ENCODE measurements around the gene MAN1A1. TPM values are rescaled to one million over a fixed set of nuclear protein-coding genes. Genes with fewer than 3 reads are reported as not detected.
A peak's percentile ranks its signal among the peaks of the same experiment; 100 is the strongest.

Gene MAN1A1
- total RNA-seq, 1 donor from 2014 or later: 269 TPM

DNA sequence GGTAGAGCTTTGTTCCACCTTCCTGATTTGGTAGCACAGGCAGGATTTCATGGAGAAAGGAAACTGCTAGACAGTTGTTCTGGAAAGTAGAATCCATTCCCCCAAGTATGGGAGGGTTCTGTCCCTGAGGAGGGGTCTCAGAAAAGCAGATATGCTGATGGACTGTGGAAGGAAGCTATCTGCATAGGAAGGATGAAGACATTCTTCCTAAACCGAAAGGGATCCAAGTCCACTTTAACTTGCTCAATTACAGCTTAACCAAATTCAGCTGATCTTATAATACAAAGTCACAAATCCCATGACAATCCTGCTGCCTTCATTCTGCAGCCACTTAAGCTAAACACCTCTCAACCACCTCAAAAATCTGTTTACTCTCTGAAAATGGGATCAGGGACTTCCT lies 2.6 kb downstream of the MAN1A1 start:
- no peak for DNase-seq (ENCODE audit: low read depth in 2 of 2)

DNA sequence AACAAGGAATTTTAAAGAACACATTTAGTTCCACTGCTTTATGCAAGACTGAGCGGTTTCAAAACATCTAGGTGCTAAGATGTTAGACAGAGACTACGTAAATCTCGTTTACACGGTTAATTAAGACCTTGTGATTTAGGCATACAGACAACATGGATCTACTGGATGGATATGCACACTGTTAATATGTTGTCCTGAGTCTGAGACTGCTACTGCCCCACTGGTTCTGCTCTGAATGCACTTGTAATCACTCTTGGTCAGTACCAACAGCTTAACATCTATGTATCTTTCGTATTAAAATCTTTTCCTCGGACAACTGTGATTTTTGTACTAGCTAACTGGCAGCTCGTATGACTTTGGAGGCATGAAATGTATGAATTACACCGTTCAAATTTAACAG lies 3.1 kb downstream of the MAN1A1 start:
- DNase-seq (ENCODE audit: low read depth in 2 of 2): peak in 1 of 2 donors; percentile 8

DNA sequence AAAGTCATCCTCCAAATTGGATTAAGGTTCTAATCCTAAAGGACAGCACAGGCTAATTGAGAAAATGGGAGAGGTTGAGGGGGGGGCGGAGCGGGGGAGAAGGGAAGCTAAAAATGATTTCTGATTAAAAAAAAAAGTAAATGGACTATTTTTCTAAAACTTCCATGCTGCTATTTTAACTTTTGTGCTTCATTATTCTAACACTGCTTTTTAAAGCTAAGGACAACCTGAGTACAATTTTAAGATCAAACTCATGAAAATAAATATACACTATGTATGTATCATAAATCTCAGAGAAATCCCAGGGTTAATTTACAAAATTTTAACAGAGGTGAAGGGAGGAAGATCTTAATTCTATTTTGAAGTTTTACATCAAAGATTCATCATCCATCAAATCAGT lies 4.4 kb downstream of the MAN1A1 start:
- no peak for DNase-seq (ENCODE audit: low read depth in 2 of 2)

DNA sequence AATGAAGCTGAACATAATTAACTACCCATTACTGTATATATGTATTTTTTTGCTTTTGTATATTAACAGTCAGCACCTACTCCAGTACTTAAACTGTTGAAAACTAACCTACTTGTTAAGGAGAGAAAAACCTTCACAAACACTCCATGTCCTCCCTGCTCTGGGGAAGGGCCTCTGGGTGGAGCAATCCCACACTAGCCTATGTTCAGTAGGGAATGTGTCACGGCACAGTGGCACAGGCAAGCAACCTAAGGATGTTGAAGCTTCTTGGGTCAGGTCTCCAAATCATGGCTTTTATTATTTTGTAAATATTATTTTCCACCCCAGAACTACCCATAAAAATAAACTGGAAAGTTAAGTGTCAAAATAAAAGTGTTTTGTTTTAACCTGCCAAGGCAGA lies 5.3 kb downstream of the MAN1A1 start:
- DNase-seq (ENCODE audit: low read depth in 2 of 2): peak in 1 of 2 donors; percentile 9

DNA sequence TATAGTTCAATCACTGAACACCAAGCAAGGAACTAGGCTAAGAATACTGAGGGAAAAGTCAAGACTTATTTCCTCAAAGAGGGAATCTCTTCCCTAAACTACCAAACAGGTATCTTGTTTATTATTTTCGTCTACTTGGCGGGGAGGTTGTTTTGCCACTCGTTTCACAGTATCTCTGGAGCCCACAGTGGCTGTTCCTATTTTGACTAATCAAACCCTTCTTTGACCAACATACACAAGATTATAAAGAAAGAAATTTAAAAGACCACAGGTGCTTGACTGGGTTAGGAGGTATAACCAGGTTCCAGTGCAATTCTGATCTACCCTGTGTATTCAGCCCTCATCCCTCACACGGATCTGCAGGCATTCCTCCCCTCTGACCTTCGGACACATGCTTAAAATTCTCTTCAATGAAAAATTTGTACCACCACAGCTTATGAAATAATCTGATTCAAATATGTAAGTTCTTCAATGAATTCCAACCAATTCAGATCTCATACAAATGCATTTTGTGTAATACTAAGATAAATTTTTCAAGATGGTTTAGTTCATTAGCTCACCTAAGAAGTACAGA lies 5.9 kb downstream of the MAN1A1 start:
- no peak for DNase-seq (ENCODE audit: low read depth in 2 of 2)

DNA sequence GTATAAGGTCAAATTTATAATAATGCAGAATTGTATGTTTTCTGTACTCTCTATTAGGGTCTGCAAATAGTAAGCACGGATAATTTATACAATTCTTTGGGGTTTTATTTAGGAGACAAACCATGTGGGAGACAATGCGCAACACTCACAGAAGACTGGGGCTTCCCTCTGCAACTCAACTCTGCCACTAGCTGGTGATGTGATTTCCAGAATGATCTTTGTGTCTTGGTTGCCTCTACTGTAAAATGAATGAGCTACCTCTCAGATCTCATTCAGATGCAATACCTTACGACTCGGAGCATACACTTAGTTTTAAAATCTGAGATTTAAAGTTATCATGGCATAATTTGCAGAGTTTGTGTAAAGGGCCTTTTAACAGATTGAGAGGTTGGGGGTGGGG lies 6.4 kb downstream of the MAN1A1 start:
- DNase-seq (ENCODE audit: low read depth in 2 of 2): no peak

DNA sequence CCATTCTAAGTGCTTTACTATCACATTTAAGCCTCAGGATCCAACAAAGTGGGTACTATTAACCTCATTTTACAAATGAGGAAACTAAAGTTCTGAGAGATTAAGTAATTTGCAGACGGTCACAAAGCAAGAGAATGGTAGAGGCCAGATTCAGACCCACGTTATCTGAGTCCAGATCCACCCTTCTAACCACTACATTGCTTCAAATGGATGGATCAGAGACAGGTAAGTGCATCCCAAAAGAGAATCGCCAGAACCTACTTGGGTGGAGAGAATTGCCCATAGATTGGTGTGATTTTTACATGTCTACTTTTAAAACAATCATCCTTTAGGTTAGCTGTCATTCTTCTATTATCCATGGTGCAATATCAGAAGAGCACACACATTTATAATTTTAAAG lies 7.1 kb downstream of the MAN1A1 start:
- DNase-seq (ENCODE audit: low read depth in 2 of 2): no peak

DNA sequence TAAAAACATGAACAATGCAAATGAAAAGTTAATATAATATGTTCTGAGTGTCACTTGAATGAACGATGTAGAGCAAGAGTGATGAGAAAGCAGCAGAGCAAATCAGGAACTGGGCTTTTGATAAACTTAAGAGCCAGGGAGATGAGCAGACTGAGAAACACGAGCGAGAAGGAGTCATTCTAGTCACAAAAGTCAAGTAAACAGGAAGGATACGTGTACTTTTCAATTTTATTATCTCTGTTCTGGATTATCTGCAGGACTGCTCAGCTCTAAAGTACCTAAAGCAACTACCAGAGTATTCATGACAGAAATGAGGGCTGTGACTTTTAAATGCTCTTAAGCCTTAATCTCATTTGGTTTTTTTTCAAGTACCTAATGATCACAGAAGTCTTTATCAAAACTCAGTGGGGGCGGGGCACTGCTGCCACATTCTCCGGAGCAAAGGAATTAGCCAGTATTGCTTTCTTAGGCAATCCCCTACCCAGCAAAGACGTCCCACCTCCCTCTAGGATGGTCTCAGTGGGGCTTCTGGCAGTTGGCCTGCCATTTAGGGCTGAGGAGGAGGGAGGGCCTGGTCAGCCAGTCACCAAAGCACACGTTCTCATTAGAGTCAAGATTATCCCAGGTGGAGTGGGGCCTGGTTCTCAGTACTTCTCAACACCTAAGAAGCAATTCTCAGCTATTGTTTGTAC lies 8.6 kb downstream of the MAN1A1 start:
- DNase-seq (ENCODE audit: low read depth in 2 of 2): no peak

DNA sequence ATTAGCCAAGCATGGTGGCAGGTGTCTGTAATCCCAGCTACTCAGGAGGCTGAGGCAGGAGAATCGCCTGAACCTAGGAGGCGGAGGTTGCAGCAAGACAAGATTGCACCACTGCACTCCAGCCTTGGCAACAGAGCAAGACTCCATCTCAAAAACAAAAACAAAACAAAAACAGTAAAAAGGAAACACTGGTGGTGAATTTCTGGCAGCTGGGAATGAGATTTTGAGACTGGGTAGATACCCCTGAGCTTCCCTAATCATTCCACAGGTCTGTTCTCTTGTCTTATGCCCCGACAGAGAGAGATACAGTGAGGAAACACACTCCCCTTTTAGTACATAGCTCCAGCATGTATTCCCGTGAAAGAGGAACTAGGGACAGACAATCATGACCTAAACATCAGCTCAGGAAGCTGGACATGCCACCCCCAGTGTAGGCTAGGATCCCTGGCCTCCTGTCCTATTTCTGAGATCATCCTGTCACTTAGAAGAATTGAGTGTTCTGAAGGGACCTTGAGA lies 9.6 kb downstream of the MAN1A1 start:
- no peak for DNase-seq (ENCODE audit: low read depth in 2 of 2)

DNA sequence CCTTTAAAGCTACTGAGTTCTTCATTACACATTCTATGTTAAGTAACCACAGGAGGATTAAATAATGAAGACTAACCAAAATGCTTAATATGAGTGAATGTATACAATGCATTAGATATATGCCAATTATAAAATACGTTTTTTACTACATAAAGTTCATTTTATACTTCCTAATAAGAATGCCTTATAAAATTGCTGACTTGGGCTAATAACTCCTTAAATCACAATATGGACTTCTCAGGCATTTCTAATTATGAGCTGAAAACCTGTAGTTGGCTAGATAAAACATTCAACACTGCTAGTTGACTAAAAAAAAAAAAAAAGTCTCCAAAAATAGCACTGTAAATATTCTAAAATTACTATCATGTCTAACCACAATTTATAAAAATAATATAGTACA lies 11.8 kb downstream of the MAN1A1 start:
- no peak for DNase-seq (ENCODE audit: low read depth in 2 of 2)

DNA sequence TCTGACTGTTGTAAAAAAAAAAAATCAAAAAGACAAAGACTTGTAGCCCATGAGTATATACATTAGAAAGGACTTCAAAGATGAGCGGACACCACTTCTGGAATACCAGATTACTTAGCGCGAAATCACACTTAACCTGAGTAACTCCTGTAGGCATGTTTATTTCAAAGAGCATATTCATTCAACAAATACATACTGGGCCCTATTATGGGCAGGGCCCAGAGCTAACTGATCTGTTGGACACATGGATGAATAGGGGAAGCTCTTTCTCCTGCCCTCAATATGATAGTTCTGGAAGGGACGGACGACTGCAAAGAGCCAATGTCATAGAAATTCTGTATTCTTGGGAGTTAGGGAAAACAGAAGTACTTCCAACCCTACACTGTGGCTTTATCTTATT lies 12.3 kb downstream of the MAN1A1 start:
- DNase-seq (ENCODE audit: low read depth in 2 of 2): no peak

DNA sequence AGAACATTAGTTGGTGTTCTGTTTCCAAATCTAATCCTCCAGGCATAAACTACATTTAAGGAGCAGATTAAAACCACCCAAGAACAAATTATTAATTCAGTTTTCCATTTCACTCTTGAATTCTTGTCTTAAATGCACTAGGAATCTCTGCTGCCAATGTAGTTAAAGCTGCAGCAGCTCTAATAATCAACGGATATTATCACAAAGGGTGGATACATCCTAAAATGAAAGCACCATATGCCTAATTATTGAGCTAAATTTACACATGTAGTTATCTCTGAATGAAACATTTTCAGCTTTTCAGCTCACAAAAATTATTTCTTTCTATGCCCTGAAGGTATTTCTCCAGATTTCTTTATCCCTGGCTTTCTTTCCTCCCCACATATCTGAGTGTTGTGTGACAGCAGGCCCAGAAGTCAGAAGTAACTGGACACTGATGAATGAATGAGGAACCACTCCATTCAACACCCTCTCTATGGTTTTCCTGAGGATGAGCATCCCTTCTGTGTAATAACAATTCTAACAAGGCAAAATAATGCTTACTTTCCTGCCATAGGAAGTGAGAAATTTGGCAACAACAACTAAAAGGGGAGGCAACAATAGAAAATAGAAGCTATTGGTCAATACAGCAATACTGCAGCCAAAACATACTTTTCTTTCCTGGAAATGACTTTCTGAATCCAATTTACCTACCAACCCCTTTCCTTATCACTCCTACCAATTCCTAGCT lies 14.9 kb downstream of the MAN1A1 start:
- DNase-seq (ENCODE audit: low read depth in 2 of 2): peak; percentile 70 to 90

DNA sequence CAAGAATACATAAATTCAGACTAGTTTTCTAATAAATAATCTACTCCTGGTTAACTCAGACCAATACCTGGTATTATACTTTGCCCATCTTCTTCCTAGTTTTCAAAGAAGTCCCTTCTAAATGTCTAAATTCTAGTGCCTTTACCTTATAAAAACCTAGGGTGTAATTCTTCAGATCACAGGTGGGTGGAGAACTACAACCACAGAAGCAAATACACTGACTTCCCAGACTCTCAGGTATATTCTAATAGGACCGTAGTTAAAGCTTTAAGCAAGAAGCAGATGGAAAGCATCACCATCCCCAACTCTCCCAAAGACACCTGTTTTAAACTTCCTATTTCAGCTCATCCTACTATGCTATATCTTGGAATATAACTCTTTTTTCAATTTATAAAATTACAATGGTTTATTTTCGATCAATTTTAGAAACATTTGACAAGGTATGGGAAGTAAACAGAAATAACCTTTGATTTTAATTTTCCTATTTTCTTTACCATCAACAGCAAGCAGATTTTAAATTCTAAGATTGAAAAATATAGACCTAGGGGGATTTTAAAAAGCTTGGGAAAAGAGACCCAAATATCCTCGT lies 15.8 kb downstream of the MAN1A1 start:
- DNase-seq (ENCODE audit: low read depth in 2 of 2): peak in 1 of 2 donors; percentile 43

DNA sequence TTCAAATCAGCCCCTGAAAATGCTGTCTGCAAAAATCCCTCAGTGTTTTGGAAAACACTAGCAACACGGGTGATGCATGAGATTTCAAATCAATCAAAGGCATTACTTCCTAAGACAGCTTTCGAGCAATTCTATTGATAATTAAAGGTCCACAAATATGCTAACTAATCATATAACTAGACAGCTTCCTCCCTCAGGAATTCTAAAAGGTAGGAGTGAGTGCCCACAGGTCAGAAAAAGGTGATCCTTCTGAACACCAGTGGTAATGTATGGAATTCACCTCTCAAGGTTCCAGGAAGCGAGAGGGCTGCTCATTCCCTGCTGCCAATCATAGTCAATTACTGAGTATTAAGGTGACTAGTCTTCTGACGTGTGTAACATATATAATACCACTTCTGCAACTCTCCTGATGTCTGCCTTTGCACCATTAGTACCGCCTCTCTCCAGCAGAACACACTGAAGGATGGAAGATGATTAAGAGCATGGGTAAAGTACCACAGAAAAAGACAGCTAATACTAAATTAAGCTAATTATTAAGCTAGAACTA lies 16.4 kb downstream of the MAN1A1 start:
- DNase-seq (ENCODE audit: low read depth in 2 of 2): no peak

DNA sequence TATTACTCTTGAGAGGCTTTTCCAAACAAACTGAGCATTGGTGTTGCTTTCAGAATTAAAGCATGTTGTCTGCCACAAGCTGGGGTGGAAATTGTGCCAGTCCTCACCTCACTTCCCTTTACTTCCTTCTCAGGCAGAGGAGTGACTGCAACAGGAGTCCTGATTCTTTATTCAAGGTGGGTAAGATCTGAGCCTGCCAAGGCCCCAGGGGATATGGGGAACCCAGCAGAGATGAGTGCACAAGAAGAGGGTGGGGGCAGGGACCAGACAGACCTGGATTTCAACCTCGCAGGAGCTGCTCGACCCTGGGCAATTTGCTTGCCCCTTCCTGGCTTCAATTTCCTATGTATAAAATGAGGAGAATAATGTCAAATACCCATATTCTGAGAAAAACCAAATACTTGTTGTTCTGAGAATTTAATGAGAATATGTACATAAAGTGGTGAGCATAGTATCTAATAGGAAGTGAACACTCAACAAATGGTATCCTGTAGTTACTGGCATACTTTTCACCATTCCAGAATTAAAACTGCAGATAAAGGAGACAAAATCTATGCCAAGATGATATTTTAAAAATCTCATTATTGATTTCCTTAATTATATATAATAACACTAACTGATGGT lies 17.8 kb downstream of the MAN1A1 start:
- DNase-seq (ENCODE audit: low read depth in 2 of 2): no peak

DNA sequence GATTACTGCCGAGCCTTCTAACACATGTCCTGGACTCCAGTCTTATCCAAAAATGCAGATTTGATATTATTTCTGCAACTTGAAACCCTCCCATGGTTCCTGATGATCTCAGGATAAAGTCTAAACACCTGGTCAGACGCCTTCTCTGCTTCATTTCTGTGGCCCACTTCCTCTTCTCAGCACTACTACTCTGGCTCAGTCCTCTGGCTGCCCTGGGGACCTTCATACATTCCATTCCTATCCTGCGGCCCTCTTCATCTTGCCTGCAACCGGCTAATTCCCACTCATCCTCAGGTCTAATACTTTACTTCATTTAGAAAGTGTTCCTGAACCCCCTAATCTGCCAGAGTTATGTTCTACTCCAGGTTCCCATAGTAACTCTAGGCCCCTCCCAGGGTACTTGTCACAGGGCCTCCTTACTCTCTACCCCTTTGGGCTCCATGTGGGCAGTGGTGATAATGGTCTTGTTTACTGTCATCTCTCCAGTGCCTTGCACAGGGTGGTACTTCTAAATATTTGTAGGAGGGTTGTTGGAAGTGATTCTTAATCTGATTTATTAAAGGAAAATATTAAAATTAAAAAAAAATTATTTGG lies 18.9 kb downstream of the MAN1A1 start:
- DNase-seq (ENCODE audit: low read depth in 2 of 2): no peak

DNA sequence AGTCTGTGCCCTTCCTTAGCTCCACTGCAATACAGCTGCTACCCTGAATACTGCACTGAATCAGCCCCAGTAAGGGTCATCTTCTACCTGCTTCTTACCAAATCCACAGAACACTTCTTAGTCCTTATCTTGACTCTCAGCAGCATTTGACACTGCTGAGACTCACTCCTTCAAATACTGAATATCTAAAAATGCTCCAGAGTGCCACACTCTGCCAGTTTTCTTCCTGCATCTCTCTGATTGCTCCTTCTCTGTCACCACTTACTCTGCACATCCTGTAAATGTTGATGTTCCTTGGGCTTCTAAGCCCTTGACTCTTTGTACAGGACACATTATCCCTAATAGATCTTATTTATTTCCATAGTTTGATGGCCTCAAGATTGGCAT lies 19.8 kb downstream of the MAN1A1 start:
- DNase-seq (ENCODE audit: low read depth in 2 of 2): no peak

DNA sequence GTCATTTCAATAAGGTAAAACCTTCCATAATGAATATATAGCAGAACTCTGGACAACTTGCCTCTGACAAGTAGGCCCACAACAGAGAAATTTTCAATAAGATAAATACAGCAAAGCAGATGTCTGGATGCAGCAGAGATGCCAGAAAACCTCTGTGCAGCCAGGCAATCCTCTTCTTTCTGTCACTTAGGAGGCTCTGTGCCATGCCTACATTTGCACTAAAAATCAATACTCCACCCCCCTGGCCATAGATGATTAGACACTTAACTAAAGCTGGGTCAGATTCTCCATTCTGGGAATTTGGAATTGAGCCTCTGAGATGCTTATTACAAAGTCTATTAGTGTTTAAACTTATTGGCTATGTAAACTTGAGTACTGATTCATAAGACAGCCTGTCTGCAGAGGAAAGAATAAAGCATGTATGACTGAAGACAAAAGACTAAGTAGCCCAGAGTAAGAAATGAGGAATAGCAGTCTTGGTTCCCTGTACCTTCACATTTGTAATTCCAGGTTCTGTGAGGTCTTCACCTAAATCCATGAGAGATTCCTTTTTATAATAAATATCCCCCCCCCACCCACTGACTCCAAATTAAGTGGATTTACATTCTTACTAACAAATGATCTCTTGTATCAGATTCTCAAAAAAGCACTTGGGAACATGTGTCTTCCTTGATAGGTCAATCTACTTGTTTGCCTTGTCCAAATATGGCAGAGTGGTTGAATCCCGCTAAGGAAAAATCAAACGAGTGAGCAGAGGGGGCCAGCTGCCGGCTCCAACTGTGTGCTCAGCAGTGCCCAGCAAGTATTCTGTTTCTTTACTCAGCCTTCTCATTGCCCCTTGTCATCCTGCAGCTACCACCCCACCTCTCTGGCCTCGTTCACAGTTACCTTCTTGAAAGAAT lies 20.4 kb downstream of the MAN1A1 start:
- no peak for DNase-seq (ENCODE audit: low read depth in 2 of 2)

DNA sequence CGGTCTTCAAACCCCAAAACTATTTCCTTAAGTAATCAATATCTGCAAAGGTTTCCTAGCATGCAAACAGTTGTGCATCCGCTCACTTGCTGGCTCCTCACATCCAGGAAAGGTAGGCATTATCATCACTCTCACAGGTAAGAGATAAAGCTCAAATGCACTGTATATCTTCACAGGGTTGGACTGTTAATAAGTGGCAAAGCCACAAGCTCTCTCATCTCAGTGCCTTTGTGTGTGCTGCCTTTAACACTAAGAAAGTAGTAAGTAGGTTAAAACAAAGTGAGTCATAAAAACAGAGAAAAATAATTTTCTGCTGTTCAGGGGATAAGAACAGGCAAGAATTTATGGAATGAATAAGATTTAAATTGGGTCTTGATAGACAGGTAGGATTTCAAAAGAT lies 21.3 kb downstream of the MAN1A1 start:
- DNase-seq (ENCODE audit: low read depth in 2 of 2): no peak

DNA sequence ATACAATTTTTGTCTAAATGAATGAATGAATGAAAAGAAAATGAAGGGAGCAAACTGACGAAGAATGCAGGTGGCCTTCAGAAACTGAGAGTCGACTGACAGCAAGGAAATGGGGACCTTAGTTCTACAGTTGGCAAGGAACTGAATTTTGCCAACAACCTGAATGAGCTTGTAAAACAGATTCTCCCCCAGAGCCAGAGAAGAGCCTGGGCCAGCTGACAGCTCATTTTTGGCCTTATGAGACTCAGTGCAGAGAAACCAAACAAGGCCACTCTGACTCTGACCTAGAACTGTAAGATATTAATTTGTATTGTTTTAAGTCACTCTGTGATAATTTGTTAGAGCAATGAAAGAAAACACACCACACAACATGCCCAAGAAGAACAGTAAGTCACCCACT lies 21.8 kb downstream of the MAN1A1 start:
- no peak for DNase-seq (ENCODE audit: low read depth in 2 of 2)

All from lung microvascular endothelial cell (primary cell).